SK-N-SH (cell line): ENCODE measurements around the gene LPCAT1. TPM values are rescaled to one million over a fixed set of nuclear protein-coding genes. Genes with fewer than 3 reads are reported as not detected.
"Not testable (repeated sequence)": the region's sequence is repeated elsewhere in the genome, so short reads cannot be mapped to it uniquely, and the experiment has no call there.

Source experiments
- CTCF ChIA-PET: fragments of 300-600, 350-600 bp; formaldehyde crosslinking; extraction: SDS; loops from one replicate; lab custom pipeline; 2021; lab: Yijun Ruan, JAX
- POLR2A ChIA-PET: fragments of 350-600 bp; sonication (Branson Sonifier 250); formaldehyde crosslinking; extraction: SDS; loops from one replicate; lab custom pipeline; 2020; ENCODE audit warnings: antibody characterized with exemption, inconsistent platforms; lab: Yijun Ruan, JAX
- DNase-seq: peaks from one replicate; pipeline ENCODE4 v3.0.0; 2012
- H2AFZ ChIP-seq: fragments of 200-600 bp; sonication (generic); 2 replicates; pipeline ENCODE4 v1.8.1; 2016; ENCODE audit warnings: antibody characterized with exemption, mild to moderate bottlenecking, low read depth
- H3F3A ChIP-seq: fragments of 200-600 bp; sonication (generic); replicated peaks from 2 replicates; pipeline ENCODE3; 2016; ENCODE audit warnings: antibody characterized with exemption, mild to moderate bottlenecking; ENCODE audit not compliant: insufficient read depth
- H3K27ac ChIP-seq, 2 experiments: fragments of 200-500 bp in 1 of 2; fragments of 200-600 bp in 1 of 2; sonication (Bioruptor generic) in 1 of 2; sonication (generic), shearing (Covaris generic) in 1 of 2; 2 replicates each; pipeline versions ENCODE4 v1.5.1 to v1.6.1; 2014 to 2016; ENCODE audit warnings: low read depth in 2 of 2, inconsistent platforms in 1 of 2, low read length in 1 of 2, mild to moderate bottlenecking in 1 of 2, mixed read lengths in 1 of 2
- H3K27me3 ChIP-seq: fragments of 200-600 bp; sonication (generic), shearing (Covaris generic); 2 replicates; pipeline ENCODE4 v1.6.1; 2016; ENCODE audit warnings: mixed run types; ENCODE audit not compliant: insufficient read depth
- H3K36me3 ChIP-seq, 2 experiments: fragments of 200-500 bp in 1 of 2; fragments of 200-600 bp in 1 of 2; sonication (Bioruptor generic) in 1 of 2; sonication (generic) in 1 of 2; replicated peaks in 1 of 2; 2 replicates each; pipeline versions ENCODE3 to v1.5.1; 2014 to 2016; ENCODE audit warnings: low read length in 1 of 2, mild to moderate bottlenecking in 1 of 2; ENCODE audit not compliant: insufficient read depth in 2 of 2, control insufficient read depth in 1 of 2
- H3K4me1 ChIP-seq, 2 experiments: fragments of 200-500 bp in 1 of 2; fragments of 200-600 bp in 1 of 2; sonication (Bioruptor generic) in 1 of 2; sonication (generic), shearing (Covaris generic) in 1 of 2; 2 replicates each; pipeline versions ENCODE4 v1.5.1 to v1.6.1; 2014 to 2016; ENCODE audit warnings: low read depth in 1 of 2, low read length in 1 of 2, mixed run types in 1 of 2; ENCODE audit not compliant: insufficient read depth in 2 of 2, control insufficient read depth in 1 of 2
- H3K4me2 ChIP-seq: fragments of 200-600 bp; sonication (generic), shearing (Covaris generic); 2 replicates; pipeline ENCODE4 v1.6.1; 2017; ENCODE audit warnings: mixed run types
- H3K4me3 ChIP-seq, 2 experiments: fragments of 200-500 bp in 1 of 2; fragments of 200-600 bp in 1 of 2; sonication (Bioruptor generic) in 1 of 2; sonication (generic), shearing (Covaris generic) in 1 of 2; 2 replicates each; pipeline versions ENCODE4 v1.5.1 to v1.8.1; 2014 to 2016; ENCODE audit warnings: low read depth in 2 of 2, inconsistent platforms in 1 of 2, low read length in 1 of 2, mild to moderate bottlenecking in 1 of 2, mixed read lengths in 1 of 2, moderate library complexity in 1 of 2
- H3K79me2 ChIP-seq: fragments of 200-600 bp; sonication (generic); 2 replicates; pipeline ENCODE4 v1.8.1; 2017; ENCODE audit warnings: mild to moderate bottlenecking; ENCODE audit not compliant: insufficient read depth
- H3K9ac ChIP-seq: fragments of 200-600 bp; sonication (generic); 2 replicates; pipeline ENCODE4 v1.6.1; 2017; ENCODE audit warnings: mixed run types
- H3K9me2 ChIP-seq: fragments of 200-600 bp; sonication (generic); 2 replicates; pipeline ENCODE4 v1.6.1; 2017; ENCODE audit warnings: mixed run types
- H3K9me3 ChIP-seq: fragments of 200-600 bp; sonication (generic); 2 replicates; pipeline ENCODE4 v1.6.1; 2017; ENCODE audit warnings: mixed run types, mild to moderate bottlenecking, moderate library complexity
- H4K20me1 ChIP-seq: fragments of 200-600 bp; sonication (generic); 2 replicates; pipeline ENCODE4 v1.6.1; 2017; ENCODE audit warnings: mild to moderate bottlenecking, mixed run types; ENCODE audit not compliant: insufficient read depth
- CTCF ChIP-seq: fragments of 200-600 bp; sonication (generic); IDR thresholded peaks from 2 replicates; pipeline ENCODE4 v1.6.1; 2017; ENCODE audit warnings: antibody characterized with exemption, mild to moderate bottlenecking, moderate library complexity
- ELF1 ChIP-seq: IDR thresholded peaks from 2 replicates; pipeline ENCODE4 v1.4.0; 2012
- EP300 ChIP-seq, 2 experiments: IDR thresholded peaks; 2 replicates each; pipeline versions ENCODE4 v1.4.0 to v1.6.1; 2012; ENCODE audit warnings: borderline replicate concordance in 1 of 2, low read depth in 1 of 2, low read length in 1 of 2
- EZH2phosphoT487 ChIP-seq: fragments of 200-600 bp; sonication (generic); IDR thresholded peaks from 2 replicates; pipeline ENCODE4 v1.6.1; 2017; ENCODE audit warnings: low read depth, mixed run types, mild to moderate bottlenecking, antibody characterized with exemption, moderate library complexity, borderline replicate concordance
- FOXM1 ChIP-seq: IDR thresholded peaks from 2 replicates; pipeline ENCODE4 v1.4.0; 2012; ENCODE audit warnings: low read depth, mild to moderate bottlenecking
- GATA2 ChIP-seq: sonication (generic); formaldehyde crosslinking; IDR thresholded peaks from 2 replicates; pipeline ENCODE4 v1.5.0; 2020; ENCODE audit warnings: mild to moderate bottlenecking, missing genetic modification reagents
- MEF2A ChIP-seq: IDR thresholded peaks from 2 replicates; pipeline ENCODE4 v1.4.0; 2012; ENCODE audit warnings: low read depth, borderline replicate concordance
- NFIC ChIP-seq: IDR thresholded peaks from 2 replicates; pipeline ENCODE4 v1.4.0; 2012; ENCODE audit warnings: borderline replicate concordance
- NRF1 ChIP-seq: IDR thresholded peaks from 2 replicates; pipeline ENCODE4 v1.6.1; 2012; ENCODE audit warnings: low read depth, mild to moderate bottlenecking, low read length
- PBX3 ChIP-seq: IDR thresholded peaks from 2 replicates; pipeline ENCODE4; 2012
- POLR2AphosphoS5 ChIP-seq: IDR thresholded peaks from 2 replicates; pipeline ENCODE4 v1.6.1; 2012; ENCODE audit warnings: low read depth, low read length
- RCOR1 ChIP-seq: fragments of 150-350 bp; IDR thresholded peaks from 2 replicates; pipeline ENCODE4 v1.6.1; 2017; ENCODE audit warnings: antibody characterized with exemption, low read length
- RFX5 ChIP-seq: IDR thresholded peaks from 2 replicates; pipeline ENCODE4 v1.6.1; 2012; ENCODE audit warnings: mild to moderate bottlenecking, improper control_type of control experiment, low read length
- RXRA ChIP-seq: IDR thresholded peaks from 2 replicates; pipeline ENCODE4 v1.4.0; 2012; ENCODE audit warnings: low read depth, mild to moderate bottlenecking, borderline replicate concordance
- SIN3A ChIP-seq: IDR thresholded peaks from 2 replicates; pipeline ENCODE4 v1.6.1; 2012; ENCODE audit warnings: low read depth, mild to moderate bottlenecking, low read length, moderate library complexity, borderline replicate concordance
- YY1 ChIP-seq: IDR thresholded peaks from 2 replicates; pipeline ENCODE4 v1.4.0; 2012; ENCODE audit warnings: low read depth, mild to moderate bottlenecking
- WGBS: methylation state at CpG from one replicate; pipeline ENCODE4 v1.1.6; 2017; ENCODE audit warnings: low lambda C conversion rate; 5-methylcytosine and 5-hydroxymethylcytosine counted together
- polyA plus RNA-seq, 3 experiments: library from polyadenylated mRNA; depleted of rRNA; stranded (reverse); fragments of >200 nt; gene quantifications; 2 replicates each; pipeline ENCODE4 v1.2.3, GENCODE V29; 2012
- TF ChIP-seq, protein P1 (sequence below): IDR thresholded peaks from 2 replicates; pipeline ENCODE4 v1.4.0; 2012; ENCODE audit warnings: low read depth, borderline replicate concordance

The LPCAT1 gene
- polyA plus RNA-seq, 1 of the 3 experiments (the other 2 are of a cell fraction): 42.3 TPM

GRCh38 chr5:1424716-1425115 lies 99.0 kb downstream of the LPCAT1 start:
- no peaks in the 10 kb centered on the region for H3K9me2 ChIP-seq
- ChIA-PET CTCF (no interaction called here), POLR2A (no interaction called here)
- DNase-seq: no peak
- H3K9me3 ChIP-seq: peaks cover 9% of the 10 kb centered on the region; the same call in 1 of the 2 replicates
- no peaks in the 10 kb centered on the region; the same call in 1 of the 2 replicates for H3K27me3 ChIP-seq
- H3F3A ChIP-seq: no peaks in the 10 kb centered on the region
- no peak overlapping the region for H3K27ac ChIP-seq
- TF ChIP-seq EZH2phosphoT487: no peak
- TF ChIP-seq, protein P1, sequence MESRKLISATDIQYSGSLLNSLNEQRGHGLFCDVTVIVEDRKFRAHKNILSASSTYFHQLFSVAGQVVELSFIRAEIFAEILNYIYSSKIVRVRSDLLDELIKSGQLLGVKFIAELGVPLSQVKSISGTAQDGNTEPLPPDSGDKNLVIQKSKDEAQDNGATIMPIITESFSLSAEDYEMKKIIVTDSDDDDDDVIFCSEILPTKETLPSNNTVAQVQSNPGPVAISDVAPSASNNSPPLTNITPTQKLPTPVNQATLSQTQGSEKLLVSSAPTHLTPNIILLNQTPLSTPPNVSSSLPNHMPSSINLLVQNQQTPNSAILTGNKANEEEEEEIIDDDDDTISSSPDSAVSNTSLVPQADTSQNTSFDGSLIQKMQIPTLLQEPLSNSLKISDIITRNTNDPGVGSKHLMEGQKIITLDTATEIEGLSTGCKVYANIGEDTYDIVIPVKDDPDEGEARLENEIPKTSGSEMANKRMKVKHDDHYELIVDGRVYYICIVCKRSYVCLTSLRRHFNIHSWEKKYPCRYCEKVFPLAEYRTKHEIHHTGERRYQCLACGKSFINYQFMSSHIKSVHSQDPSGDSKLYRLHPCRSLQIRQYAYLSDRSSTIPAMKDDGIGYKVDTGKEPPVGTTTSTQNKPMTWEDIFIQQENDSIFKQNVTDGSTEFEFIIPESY: no peak
- no peak for TF ChIP-seq MEF2A
- TF ChIP-seq EP300 (IDR thresholded peaks at IDR 0.05; ENCODE audit: borderline replicate concordance in 1 of 2, low read depth in 1 of 2, low read length in 1 of 2): no peak
- no peak for TF ChIP-seq YY1
- no peak for TF ChIP-seq FOXM1
- no peak for TF ChIP-seq CTCF
- no peak for TF ChIP-seq RXRA
- no peak for TF ChIP-seq PBX3
- H3K4me1 ChIP-seq: no peaks in the 10 kb centered on the region
- H2AFZ ChIP-seq: no peak overlapping the region
- no peaks in the 10 kb centered on the region for H3K36me3 ChIP-seq
- no peaks in the 10 kb centered on the region for H4K20me1 ChIP-seq
- no peak overlapping the region for H3K4me3 ChIP-seq
- WGBS: 19% methylated on average over 9 of the region's 9 CpGs
- no peaks in the 10 kb centered on the region for H3K79me2 ChIP-seq
- H3K9ac ChIP-seq: no peak overlapping the region
- H3K4me2 ChIP-seq: no peak overlapping the region

GRCh38 chr5:1423901-1424603 lies 99.7 kb downstream of the LPCAT1 start:
- WGBS: 14% methylated on average over 9 of the region's 19 CpGs
- Histone ChIP-seq H4K20me1 (no peaks in the 10 kb centered on the region), H3K79me2 (no peaks in the 10 kb centered on the region), H2AFZ (no peak overlapping the region), H3K9me3 (peaks cover 9% of the 10 kb centered on the region; the same call in 1 of the 2 replicates), H3K27ac (no peak overlapping the region), H3K36me3 (no peaks in the 10 kb centered on the region), H3K4me3 (no peak overlapping the region)
- ChIA-PET CTCF (no interaction called here), POLR2A (no interaction called here)
- TF ChIP-seq POLR2AphosphoS5 (no peak), ELF1 (no peak), RFX5 (no peak), FOXM1 (no peak), SIN3A (no peak), PBX3 (no peak), GATA2 (CRISPR knock-in tag) (no peak), NRF1 (no peak), RCOR1 (no peak), NFIC (no peak)
- TF ChIP-seq, all 33 proteins: peak for 0
- H3K4me1 ChIP-seq: no peaks in the 10 kb centered on the region
- no peak overlapping the region for H3K4me2 ChIP-seq
- no peak for DNase-seq
- no peaks in the 10 kb centered on the region for H3K9me2 ChIP-seq
- no peaks in the 10 kb centered on the region; the same call in 1 of the 2 replicates for H3K27me3 ChIP-seq
- H3K9ac ChIP-seq: no peak overlapping the region
- no peaks in the 10 kb centered on the region for H3F3A ChIP-seq

DNA sequence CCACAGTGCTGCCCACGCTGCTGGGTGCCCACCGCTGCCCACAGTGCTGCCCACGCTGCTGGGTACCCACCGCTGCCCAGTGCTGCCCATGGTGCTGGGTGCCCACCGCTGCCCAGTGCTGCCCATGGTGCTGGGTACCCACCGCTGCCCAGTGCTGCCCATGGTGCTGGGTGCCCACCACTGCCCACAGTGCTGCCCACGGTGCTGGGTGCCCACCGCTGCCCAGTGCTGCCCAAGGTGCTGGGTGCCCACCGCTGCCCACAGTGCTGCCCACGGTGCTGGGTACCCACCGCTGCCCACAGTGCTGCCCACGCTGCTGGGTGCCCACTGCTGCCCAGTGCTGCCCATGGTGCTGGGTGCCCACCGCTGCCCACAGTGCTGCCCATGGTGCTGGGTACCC lies 101.2 kb downstream of the LPCAT1 start:
- H3K79me2 ChIP-seq, H2AFZ ChIP-seq, H3K4me2 ChIP-seq, H3K9me2 ChIP-seq, H3F3A ChIP-seq, POLR2A ChIA-PET, H3K27ac ChIP-seq, H3K9ac ChIP-seq, H3K4me3 ChIP-seq, H3K4me1 ChIP-seq, H3K9me3 ChIP-seq, DNase-seq, H3K36me3 ChIP-seq, CTCF ChIA-PET, H3K27me3 ChIP-seq, H4K20me1 ChIP-seq: not testable (repeated sequence)
- 40% methylated on average over 1 of the region's 13 CpGs for WGBS
